ENCODE measurements around the gene DGKB.

DGKB gene

GRCh38 chr7:14836571-14837189 lies 65.9 kb downstream of the DGKB start:
- peak; percentile 78 for ATAC-seq
- TF ChIP-seq BACH2 (CRISPR knock-in tag; IDR thresholded peaks at IDR 0.05; ENCODE audit: borderline replicate concordance) (no peak), CREB5 (CRISPR knock-in tag; IDR thresholded peaks at IDR 0.05; ENCODE audit: low read depth) (no peak), ZNF70 (CRISPR knock-in tag; IDR thresholded peaks at IDR 0.05) (no peak), PPARA (CRISPR knock-in tag; IDR thresholded peaks at IDR 0.05; ENCODE audit: borderline replicate concordance) (no peak), TOX (CRISPR knock-in tag; IDR thresholded peaks at IDR 0.05; ENCODE audit: borderline replicate concordance) (no peak), ZNF565 (CRISPR knock-in tag; conservative IDR thresholded peaks at IDR 0.05; ENCODE audit: low read depth) (no peak), ZC3H10 (CRISPR knock-in tag; IDR thresholded peaks at IDR 0.05) (no peak), ZNF8 (CRISPR knock-in tag; IDR thresholded peaks at IDR 0.05) (no peak), CSRNP3 (CRISPR knock-in tag; IDR thresholded peaks at IDR 0.05) (no peak), TCF4 (CRISPR knock-in tag; IDR thresholded peaks at IDR 0.05; ENCODE audit: borderline replicate concordance) (no peak), POU6F1 (CRISPR knock-in tag; IDR thresholded peaks at IDR 0.05; ENCODE audit: borderline replicate concordance, low read depth) (no peak), SNAI2 (CRISPR knock-in tag; IDR thresholded peaks at IDR 0.05) (no peak), ZFP3 (CRISPR knock-in tag; IDR thresholded peaks at IDR 0.05) (no peak), ARNTL (CRISPR knock-in tag; IDR thresholded peaks at IDR 0.05; ENCODE audit: borderline replicate concordance, low read depth) (no peak), RARB (CRISPR knock-in tag; IDR thresholded peaks at IDR 0.05) (no peak), ISL1 (CRISPR knock-in tag; IDR thresholded peaks at IDR 0.05) (no peak), CSDC2 (CRISPR knock-in tag; IDR thresholded peaks at IDR 0.05) (no peak), ZFP30 (CRISPR knock-in tag; IDR thresholded peaks at IDR 0.05) (no peak)

GRCh38 chr7:14836006-14836405 lies 66.5 kb downstream of the DGKB start:
- no peak for ATAC-seq
- TF ChIP-seq ZNF565 (CRISPR knock-in tag; conservative IDR thresholded peaks at IDR 0.05; ENCODE audit: low read depth) (no peak), ESRRG (CRISPR knock-in tag; IDR thresholded peaks at IDR 0.05) (no peak), GLIS3 (CRISPR knock-in tag; IDR thresholded peaks at IDR 0.05) (no peak), ZNF8 (CRISPR knock-in tag; IDR thresholded peaks at IDR 0.05) (no peak), TOX (CRISPR knock-in tag; IDR thresholded peaks at IDR 0.05; ENCODE audit: borderline replicate concordance) (no peak)

GRCh38 chr7:14835384-14835783 lies 67.2 kb downstream of the DGKB start:
- ATAC-seq: peak; percentile 0; the same call in 2 of the 3 replicates
- TF ChIP-seq TSHZ2 (CRISPR knock-in tag; IDR thresholded peaks at IDR 0.05) (no peak), ISL1 (CRISPR knock-in tag; IDR thresholded peaks at IDR 0.05) (no peak), CSRNP3 (CRISPR knock-in tag; IDR thresholded peaks at IDR 0.05) (no peak), TOX (CRISPR knock-in tag; IDR thresholded peaks at IDR 0.05; ENCODE audit: borderline replicate concordance) (no peak), ZNF8 (CRISPR knock-in tag; IDR thresholded peaks at IDR 0.05) (no peak), OSR1 (CRISPR knock-in tag; IDR thresholded peaks at IDR 0.05) (no peak), RARB (CRISPR knock-in tag; IDR thresholded peaks at IDR 0.05) (no peak), ZNF70 (CRISPR knock-in tag; IDR thresholded peaks at IDR 0.05) (no peak), PPARA (CRISPR knock-in tag; IDR thresholded peaks at IDR 0.05; ENCODE audit: borderline replicate concordance) (no peak)

Measured in SK-N-SH treated with all-trans-retinoic acid at 6 μM for 48 hours (cell line).